Measurements from ENCODE around the gene PGBD2. TPM values are rescaled to one million over a fixed set of nuclear protein-coding genes. Genes with fewer than 3 reads are reported as not detected.

Gene PGBD2
- total RNA-seq, 1 experiment from 2014 or later = 5.7 TPM

- no TSS peak for BruUV-seq (replicated peaks)
- no peaks in the 10 kb centered on the region for H3K27me3 ChIP-seq (replicated peaks; ENCODE audit: insufficient read depth, low read depth, low read length, poor library complexity)
- H3K36me3 ChIP-seq (ENCODE audit: insufficient read depth, low read length, poor library complexity, severe bottlenecking) = no peaks in the 10 kb centered on the region
- TF ChIP-seq EZH2 (IDR thresholded peaks at IDR 0.05; ENCODE audit: borderline replicate concordance, low read depth, low read length, poor library complexity, severe bottlenecking) (no peak), CTCF (conservative IDR thresholded peaks at IDR 0.05; ENCODE audit: low read depth, low read length) (no peak)
- intact Hi-C loops (cut with micrococcal nuclease; ENCODE audit: unreplicated experiment) = no loop called here
- peaks cover 19% of the 10 kb centered on the region for H3K4me1 ChIP-seq (ENCODE audit: insufficient read depth, low read length, poor library complexity, severe bottlenecking)
- ChIA-PET CTCF (no interaction called here), POLR2A (ENCODE audit: low non-redundant PET) (no interaction called here)
- H3K27ac ChIP-seq (ENCODE audit: low read depth, low read length, poor library complexity, severe bottlenecking) = no peak overlapping the region
- H3K9me3 ChIP-seq (ENCODE audit: low read depth, low read length, poor library complexity, severe bottlenecking) = no peaks in the 10 kb centered on the region
- DNase-seq (ENCODE audit: low spot score) = no peak
- H3K4me3 ChIP-seq (ENCODE audit: low read depth, low read length, poor library complexity, severe bottlenecking) = no peak overlapping the region
These were observed 15.2 kb upstream of the PGBD2 start for GRCh38 chr1:248890549-248891498.

GRCh38 chr1:248891758-248892157 is 14.3 kb upstream of the PGBD2 start:
- no peak overlapping the region for H3K27ac ChIP-seq (ENCODE audit: low read depth, low read length, poor library complexity, severe bottlenecking)
- H3K36me3 ChIP-seq (ENCODE audit: insufficient read depth, low read length, poor library complexity, severe bottlenecking) = no peaks in the 10 kb centered on the region
- no peak overlapping the region for H3K4me3 ChIP-seq (ENCODE audit: low read depth, low read length, poor library complexity, severe bottlenecking)
- POLR2A ChIA-PET (ENCODE audit: low non-redundant PET) = no interaction called here
- no TSS peak for BruUV-seq (replicated peaks)
- H3K9me3 ChIP-seq (ENCODE audit: low read depth, low read length, poor library complexity, severe bottlenecking) = no peaks in the 10 kb centered on the region
- CTCF ChIA-PET = no interaction called here
- no peaks in the 10 kb centered on the region for H3K27me3 ChIP-seq (replicated peaks; ENCODE audit: insufficient read depth, low read depth, low read length, poor library complexity)
- TF ChIP-seq EZH2 (IDR thresholded peaks at IDR 0.05; ENCODE audit: borderline replicate concordance, low read depth, low read length, poor library complexity, severe bottlenecking) (no peak), CTCF (conservative IDR thresholded peaks at IDR 0.05; ENCODE audit: low read depth, low read length) (no peak)
- intact Hi-C loops (cut with micrococcal nuclease; ENCODE audit: unreplicated experiment) = no loop called here
- peaks cover 11% of the 10 kb centered on the region for H3K4me1 ChIP-seq (ENCODE audit: insufficient read depth, low read length, poor library complexity, severe bottlenecking)
- DNase-seq (ENCODE audit: low spot score) = no peak

- DNase-seq (ENCODE audit: low spot score) = no peak
- Histone ChIP-seq H3K27me3 (replicated peaks; ENCODE audit: insufficient read depth, low read depth, low read length, poor library complexity) (no peaks in the 10 kb centered on the region), H3K9me3 (ENCODE audit: low read depth, low read length, poor library complexity, severe bottlenecking) (no peaks in the 10 kb centered on the region), H3K36me3 (ENCODE audit: insufficient read depth, low read length, poor library complexity, severe bottlenecking) (no peaks in the 10 kb centered on the region), H3K4me3 (ENCODE audit: low read depth, low read length, poor library complexity, severe bottlenecking) (no peak overlapping the region), H3K27ac (ENCODE audit: low read depth, low read length, poor library complexity, severe bottlenecking) (no peak overlapping the region), H3K4me1 (ENCODE audit: insufficient read depth, low read length, poor library complexity, severe bottlenecking) (peaks cover 4% of the 10 kb centered on the region)
- intact Hi-C loops (cut with micrococcal nuclease; ENCODE audit: unreplicated experiment) = no loop called here
- ChIA-PET POLR2A (ENCODE audit: low non-redundant PET) (no interaction called here), CTCF (no interaction called here)
- BruUV-seq (replicated peaks) = no TSS peak
- no peak for TF ChIP-seq CTCF (conservative IDR thresholded peaks at IDR 0.05; ENCODE audit: low read depth, low read length)
- TF ChIP-seq EZH2 (IDR thresholded peaks at IDR 0.05; ENCODE audit: borderline replicate concordance, low read depth, low read length, poor library complexity, severe bottlenecking) = no peak
These were observed 13.4 kb upstream of the PGBD2 start for GRCh38 chr1:248892590-248892989.
